Stimulated activated CD8-positive, alpha-beta memory T cell treated with anti-CD3 and anti-CD28 coated beads, Interleukin-15, amount 100 ng/mL, for 48 hours (primary cell): ENCODE data around the gene PHC3.
"Not testable (repeated sequence)": the region's sequence is repeated elsewhere in the genome, so short reads cannot be mapped to it uniquely, and the experiment has no call there.

Source experiments
- DNase-seq, 2 donors: peaks; one replicate each; pipeline ENCODE4 v3.0.0-alpha.2; 2020; ENCODE audit warnings: low read depth in 2 of 2

Gene PHC3

DNA sequence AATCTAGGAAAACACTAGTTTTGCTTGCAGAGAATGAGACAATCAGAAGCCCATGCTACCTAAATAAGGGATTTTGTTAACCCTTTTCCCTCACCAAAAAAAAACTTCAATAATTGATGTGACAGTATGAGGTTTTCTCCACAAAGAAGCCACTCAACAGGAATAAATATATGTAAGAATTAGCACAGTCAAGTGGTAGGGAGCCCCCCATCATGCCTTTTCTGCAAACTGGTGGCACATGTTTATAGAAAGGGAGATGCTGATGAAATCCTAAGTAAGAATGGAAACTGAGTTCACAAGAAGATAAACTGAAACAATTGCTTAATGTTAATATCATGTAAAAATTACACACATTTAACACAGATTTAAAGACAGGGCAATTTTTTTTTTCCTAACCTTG lies 51.0 kb downstream of the PHC3 start:
- no peak for DNase-seq

DNA sequence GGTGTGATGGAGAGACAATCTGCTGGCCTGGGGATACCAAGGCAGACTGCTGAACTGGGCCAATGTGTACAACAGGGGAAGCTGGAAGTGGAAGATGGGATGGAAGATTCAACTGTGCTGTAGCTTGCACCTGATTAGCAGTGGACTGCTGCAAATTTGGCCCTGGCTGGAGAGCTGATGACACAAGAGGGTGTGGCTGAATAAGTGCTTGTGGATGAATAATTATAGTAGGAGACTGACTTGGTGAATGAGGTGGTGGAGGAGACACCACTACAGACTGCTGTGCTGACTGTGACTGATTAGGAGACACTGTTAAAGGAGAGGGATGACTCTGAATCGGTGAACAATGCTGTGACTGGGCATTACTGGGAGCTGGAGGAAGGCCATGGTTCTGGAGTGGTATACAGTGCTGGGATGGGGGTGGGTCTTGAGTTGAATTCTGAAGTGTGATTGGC lies 52.5 kb downstream of the PHC3 start:
- DNase-seq, result no peak

DNA sequence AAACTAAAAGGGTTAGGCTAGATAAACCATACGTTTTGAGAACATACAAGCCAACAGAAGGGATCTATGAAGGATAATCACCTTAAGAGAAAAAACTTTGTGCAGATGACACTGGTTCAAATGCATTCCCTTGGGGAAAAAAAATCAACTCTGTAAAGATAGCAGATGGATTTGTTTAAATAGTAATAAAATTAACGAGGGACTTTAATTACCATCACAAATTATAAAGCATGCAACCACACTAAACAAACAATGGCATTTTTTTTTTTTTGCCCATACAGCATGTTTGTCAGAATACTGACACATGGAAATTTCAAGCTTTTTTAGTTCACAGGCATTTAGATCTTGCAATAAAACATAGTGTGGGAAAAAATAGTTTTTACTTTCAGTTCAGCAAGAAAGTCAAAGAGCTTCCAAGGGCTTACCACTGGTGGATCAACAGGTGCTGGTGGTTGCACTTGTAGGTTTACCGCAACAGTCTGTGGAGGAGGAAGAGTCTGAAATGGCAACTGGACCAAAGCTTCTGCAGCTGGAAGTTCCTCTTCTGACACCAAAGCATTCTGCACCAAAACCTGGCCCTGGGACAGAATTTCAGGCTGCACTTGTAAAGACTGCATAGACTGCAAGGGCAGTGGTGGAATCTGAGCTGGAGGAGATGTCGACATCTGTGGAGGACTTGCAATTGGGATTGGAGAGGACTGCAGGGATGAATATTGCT lies 53.1 kb downstream of the PHC3 start:
- DNase-seq, result no peak

DNA sequence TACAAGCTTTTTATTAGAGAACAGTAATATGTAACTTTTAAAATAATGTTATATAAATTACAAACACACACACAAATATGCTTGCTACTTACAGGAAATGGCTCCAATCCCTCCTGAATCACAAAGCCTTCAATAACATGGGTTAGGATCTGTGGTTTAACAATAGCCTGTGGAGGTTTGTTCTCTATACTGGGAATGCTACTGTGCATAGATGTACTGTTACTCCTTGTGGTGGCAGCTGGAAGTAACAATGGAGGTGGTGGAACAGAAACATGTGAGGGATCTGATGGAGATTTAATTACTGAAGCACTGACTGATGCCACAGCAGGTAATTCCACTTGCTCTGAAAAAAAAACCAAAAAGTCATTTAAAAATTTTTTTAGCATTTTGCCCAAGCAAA lies 64.4 kb downstream of the PHC3 start:
- DNase-seq, result no peak

DNA sequence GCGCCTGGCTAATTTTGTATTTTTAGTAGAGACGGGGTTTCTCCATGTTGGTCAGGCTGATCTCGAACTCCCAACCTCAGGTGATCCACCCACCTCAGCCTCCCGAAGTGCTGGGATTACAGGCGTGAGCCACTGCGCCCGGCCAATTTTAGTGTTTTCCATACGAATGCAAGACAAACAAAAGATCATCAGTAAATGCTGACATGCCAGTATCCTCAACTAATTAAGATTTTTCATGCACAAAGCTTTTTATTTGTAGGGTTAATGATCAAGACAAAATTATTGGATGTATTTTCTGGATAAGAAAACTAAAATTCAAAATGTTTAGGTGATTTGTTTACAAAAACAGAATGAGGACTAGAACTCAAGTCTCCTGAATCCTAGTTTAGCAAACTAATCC lies 67.4 kb downstream of the PHC3 start:
- DNase-seq, result not testable (repeated sequence)

DNA sequence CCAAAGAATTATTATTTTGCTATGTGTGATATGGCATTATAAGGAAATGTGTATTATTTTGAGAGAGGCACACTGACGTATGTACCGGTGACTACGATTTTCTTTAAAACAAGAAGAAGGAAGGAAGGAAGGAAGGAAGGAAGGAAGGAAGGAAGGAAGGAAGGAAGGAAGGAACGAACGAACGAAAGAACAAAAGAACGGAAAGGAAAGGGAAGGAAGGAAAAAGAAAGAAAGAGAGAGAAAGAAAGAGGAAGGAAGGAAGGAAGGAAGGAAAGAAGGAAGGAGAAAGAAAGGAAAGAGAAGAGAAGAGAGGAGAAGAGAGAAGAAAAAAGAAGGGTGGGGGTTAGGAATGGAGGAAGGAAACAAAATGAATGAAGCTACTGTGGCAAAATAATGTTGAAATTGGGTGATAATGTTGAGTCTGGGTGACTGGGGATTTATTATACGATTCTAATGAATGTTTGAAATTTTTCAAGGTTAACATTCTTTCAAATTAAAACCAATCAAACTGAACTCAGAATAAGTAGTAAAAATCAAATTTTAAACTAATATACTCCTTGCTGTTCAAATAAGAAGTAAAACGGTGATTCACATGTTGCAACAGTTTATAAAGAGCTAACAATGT lies 70.3 kb downstream of the PHC3 start:
- no peak for DNase-seq

DNA sequence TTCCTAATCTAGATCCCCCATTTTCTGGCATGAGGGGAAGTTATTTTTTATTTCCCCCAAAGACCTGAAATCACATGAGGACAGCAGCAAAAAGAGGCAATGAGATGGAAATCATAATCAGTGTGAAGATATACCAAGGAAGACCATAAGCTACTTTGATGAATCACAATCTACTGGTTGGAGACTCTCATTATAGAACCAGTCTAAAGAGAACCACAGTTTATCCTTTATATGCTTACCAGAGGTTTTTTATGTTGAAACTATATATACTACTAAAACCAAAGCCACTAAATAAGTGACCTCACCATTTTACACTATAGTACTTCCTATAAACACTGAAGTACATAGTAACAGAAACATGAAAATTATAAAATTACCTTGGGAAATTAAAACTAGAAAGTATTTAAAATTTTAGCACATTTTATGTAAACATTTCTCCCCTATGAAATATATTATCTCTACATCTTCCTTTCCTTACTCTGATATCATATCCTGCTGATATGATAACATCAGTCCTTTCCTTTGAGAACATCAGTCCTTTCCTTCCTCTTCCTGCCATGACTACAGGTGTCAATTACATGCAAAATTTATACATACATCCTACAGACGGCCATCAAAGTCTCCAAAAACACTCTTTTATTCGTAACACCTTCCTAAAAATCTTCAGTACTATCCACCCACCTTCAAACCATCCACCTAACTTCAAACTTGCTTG lies 71.8 kb downstream of the PHC3 start:
- DNase-seq, result no peak

DNA sequence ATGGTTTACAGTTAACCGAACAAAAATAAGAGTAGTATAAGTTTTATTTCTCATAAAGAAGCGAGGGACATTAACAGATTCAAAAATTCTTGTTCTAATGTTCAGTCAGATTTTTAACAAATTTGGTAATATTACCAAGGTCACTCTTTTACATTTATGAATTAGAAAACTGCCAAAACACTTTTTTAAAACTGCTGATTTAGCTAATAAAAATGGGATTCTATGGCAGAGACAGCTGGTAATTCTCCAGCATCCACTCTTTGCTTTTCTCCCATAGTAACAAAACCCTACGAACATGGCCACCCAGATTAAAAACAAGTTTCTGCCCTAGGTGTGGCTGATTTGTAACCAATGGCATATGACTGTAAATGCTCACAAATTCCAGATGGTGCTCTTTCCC lies 72.6 kb downstream of the PHC3 start:
- DNase-seq, result no peak

DNA sequence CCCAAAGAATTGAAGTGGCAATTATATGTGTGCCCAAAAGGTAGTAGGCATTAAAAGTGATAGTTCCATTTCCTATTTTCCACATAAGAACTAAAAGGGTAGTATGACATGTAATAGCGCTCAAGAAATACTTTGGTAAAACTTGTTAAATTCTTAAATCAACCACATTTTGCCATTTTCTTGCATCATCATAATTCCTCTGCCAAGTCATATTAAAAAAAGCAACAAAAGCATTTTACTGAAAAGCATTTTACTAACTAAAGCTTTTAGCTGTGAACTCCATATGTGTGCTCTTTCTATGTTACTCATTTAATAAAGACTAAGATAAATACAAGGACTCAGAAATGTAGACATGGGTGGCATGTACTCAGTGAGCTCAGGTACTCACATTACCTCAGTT lies 73.6 kb downstream of the PHC3 start:
- no peak for DNase-seq

DNA sequence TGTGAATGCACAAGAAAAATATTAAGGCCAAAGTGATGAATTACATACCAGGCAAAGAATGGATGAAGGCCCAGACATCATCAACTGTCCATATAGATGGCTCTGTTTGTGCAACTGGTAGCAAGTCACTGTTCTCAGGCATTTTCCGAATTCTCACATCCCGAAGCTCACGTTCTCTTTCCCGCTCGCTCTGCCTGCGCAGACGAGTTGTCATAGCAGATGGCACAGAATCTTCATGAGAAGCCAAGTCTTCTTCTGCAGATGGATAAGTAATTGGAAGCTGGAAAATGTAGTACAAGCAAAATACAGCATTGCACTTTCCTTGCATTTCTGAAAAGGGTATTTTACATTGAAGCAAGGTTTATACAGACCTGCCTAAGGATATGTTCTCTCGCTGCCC lies 79.1 kb downstream of the PHC3 start:
- DNase-seq, result no peak

DNA sequence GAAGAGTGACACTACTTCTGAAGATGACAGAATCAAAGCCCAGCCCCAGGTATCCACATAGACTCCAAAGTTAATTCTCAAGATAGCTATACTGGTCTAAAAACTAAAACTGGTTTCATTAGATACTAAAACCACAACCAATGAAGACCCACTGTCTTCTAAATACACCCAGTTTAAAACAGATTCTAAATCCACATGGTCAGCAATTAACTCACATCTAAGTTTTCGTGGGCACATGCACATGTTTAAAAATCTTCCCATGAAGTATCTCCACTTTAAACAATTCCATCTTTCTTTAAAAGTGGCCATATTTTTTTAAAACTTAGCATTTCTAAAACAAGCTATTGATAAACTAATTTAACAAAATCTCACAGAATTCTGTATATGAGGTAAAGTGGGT lies 80.6 kb downstream of the PHC3 start:
- no peak for DNase-seq

DNA sequence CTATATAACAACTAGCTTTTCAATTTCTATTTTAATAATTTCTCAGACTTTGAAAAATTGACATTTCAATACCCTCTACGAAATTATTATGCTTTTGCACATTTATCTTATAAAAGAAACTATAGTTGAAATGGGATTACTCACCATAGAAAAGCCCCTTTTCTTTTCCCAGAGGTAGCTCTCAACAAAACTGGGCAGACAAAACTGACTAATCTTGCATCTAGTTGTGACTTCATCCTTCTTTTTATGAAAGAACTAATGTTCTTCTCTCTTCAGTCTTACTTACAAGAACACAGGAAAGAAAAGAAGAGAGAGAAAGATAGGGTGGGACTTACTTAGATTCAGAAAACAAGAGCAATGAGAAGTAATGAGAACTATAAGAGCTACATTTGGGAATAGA lies 82.8 kb downstream of the PHC3 start:
- no peak for DNase-seq

DNA sequence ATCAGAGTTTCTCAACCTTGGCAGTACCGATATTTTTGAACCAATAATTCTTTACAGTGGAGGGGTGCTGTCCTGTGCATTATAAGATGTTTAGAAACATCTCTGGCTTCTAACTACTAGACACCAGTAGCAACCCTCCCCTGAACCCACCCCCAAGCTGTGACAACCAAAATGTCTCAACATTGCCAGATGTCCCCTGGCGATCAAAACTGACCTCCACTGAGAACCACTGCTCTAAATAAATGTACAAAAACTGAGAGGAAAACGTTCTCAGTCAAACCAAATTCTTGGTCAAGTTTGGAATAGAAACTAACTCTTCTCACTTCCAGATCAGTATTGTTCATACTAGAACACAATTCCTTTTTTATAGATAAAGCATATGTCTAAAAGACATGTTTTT lies 85.2 kb downstream of the PHC3 start:
- DNase-seq, result no peak

DNA sequence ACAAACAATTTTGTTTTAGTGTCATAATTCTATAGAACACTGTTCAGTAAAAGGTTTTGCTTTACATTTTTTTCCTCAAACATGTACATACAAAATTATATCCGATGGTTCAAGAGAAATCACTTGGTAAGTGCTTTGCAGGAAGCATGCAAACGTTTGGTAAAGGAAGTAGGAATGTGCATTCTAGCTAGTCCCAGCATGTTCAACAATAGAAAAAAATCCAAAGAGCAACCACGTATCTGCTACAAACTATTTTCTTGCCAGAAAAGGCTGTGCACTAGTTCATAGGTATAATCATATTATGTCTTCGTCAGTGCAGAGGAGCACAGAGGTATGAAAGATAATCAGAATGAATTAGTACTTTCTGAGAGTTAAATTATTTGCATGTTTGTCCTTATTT lies 85.8 kb downstream of the PHC3 start:
- DNase-seq, result no peak

DNA sequence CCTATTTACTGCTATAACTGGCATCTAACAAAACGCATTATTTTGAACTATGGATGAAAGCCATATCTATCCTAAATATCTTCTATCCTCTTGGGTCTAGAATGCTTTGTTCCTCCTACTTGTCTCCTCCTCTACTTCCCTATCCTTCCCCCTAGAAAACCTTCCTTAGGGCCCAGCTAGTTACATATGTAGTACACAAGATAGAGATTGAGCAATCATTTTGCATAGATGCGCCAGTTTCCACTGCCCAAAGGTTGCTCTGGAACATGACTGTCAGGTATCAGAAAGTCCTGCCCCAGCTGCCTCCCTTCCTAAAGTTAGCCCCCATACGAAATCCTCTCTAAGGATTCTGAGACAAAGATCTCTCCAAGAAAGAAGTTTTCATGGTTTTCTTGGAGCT lies 88.6 kb downstream of the PHC3 start:
- DNase-seq, result no peak

DNA sequence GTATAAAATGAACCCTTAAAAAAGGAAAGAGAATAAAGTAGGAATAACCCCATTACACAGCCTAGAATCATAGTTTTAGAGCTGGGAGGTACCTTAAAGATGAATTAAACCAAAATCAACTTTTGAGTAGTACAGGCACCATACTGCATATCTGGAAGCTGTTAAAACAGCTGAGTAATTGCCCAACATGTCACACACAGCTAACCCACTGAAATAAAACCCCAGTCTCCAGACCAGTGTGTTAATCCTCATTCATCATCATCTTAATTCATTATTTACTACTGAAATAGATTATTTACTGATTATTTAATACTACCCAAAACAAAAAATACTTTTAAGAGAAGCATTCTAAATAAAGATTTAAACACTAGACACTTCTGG lies 90.9 kb downstream of the PHC3 start:
- no peak for DNase-seq

DNA sequence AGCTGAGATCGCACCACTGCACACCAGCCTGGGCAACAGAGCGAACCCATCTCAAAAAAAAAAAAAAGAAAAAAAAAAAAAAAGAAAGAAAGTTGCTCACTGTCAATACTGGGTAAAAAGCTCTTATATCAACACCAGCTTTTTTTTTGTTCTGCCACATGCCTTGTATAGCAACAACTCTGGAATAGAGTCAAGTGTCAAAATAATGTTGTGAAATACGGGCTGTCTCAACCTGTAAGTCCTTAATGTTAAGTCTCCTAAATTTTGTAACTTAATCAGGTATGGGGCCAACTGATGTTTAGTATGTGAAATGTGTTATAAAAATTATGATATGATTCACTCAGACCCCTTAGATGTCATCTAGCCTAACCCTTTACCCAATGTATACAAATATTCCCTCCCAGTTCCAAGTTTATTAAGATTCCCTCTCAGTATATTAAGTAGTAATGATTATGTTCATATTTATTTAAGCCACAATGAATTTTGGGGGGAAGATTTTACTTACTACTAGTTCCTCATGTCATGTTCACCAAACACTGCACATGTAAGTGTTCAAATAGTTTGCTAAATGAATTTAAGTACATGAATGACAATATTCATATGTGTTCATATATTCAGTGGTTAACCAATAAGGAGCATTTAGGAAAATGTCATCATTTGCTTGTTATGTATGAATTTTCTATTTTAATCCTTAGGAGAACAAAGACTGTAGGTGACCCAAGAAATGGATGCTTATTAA lies 91.5 kb downstream of the PHC3 start:
- no peak for DNase-seq

DNA sequence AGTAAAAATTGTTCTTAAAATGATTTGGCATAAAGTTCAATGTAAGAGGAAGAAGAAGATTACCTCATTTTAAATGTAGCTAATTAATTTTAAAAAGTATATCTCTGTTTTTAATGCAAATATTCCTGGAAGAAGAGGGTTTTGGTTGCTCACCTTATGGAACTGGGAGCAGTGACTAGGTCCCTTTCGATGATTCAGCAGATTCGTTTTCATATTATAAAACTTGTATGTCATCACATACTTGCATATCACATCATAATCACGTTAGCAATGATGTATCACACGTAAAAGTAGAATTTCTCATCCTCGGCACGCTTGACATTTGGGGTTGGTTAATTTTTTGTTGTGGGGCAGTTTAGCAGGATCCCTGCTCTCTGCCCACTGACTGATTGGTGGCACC lies 96.1 kb downstream of the PHC3 start:
- DNase-seq, result no peak

DNA sequence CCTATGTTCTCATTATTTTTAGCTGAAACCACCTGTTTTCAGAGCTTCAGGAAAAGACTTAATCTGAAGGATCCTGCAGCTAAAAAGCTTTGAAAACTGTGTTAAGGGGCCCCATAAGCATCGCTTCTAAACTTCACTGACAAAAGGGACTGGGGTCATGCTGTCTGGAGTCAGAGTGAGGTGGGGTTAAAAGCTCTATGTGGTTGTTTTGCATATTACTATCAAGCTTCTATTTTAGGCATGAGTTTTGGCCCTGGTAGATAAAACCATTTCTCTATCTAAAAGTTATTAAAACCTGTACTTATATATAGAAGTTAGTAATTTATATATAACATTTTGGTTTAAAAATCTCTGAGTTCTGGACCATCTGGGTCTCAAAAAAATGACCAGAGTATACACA lies 98.2 kb downstream of the PHC3 start:
- DNase-seq, result no peak

DNA sequence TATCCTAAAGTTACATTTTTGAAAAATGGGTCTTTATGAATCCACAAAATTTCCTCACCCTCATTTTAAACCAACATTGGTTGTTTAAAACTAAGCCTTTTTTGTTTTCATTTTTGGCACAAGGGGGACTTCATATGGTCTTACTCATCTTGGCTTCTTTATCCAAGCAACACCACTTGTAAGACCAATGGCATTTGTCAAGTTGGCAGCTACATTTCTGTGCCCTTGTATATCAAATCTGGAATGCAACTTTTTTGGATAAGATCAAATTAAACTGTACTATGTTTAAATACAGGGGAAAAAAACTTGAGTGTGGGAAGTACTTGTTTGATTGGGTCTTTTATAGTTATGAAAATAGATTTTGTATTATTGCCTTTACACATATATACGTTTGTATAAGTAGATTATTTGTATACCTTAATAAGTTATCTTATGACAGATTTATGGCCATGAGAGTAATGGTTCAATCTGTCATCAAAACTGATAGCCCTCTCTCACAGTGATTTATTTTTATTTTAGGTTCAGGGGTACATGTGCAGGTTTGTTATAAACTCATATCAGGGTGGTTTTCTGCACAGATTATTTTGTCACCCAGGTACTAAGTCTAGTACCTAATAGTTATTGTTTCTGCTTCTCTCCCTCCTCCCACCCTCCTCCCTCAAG lies 100.3 kb downstream of the PHC3 start:
- DNase-seq, result no peak

DNA sequence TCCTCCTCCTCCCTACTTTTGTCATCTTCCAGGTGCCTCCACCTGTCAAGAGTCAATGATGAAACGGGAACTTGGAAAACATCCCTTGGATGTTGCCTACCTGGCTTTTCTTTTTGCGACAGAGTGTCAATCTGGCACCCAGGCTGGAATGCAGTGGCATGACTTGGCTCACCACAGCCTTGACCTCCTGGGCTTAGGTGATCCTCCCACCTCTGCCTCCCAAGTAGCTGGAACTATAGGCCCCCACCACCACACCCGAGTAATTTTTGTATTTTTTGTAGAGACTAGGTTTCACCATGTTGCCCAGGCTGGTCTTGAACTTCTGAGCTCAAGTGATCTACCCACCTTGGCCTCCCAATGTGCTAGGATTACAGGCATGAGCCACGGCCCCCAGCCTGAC lies 100.9 kb downstream of the PHC3 start:
- DNase-seq, result no peak

DNA sequence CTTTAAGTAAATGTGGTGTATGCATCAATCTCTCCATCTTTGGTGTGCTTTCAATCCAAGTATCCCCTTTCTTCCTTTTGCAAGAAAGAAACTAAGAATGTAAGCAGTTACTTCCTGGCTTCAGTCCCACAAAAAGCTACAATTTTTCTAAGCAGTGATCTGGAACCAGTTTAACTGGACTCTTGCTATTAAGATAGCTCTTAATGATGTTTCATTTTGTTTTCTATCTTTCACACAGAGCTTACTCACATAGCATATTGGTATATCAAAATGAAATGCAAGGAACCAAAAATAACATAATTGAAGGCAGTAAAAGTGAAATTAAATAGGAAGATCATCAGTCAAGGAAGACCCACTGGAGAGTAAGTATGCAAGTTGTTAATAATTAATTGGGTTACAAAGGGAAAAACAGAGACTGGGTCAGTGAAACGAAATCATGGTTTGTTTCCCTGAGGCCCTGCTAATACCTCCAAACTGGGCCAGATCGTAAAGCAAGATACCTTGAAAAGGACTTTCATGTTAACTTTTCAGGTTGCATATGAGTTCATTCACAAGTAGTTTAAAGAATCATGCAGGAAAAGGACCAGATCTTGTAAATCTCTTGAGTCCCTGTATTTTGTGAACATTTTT lies 101.9 kb downstream of the PHC3 start:
- DNase-seq, result no peak
